Smooth muscle cell of the brain vasculature (primary cell): ENCODE results near the gene CLDN22.

Experiments
- DNase-seq: peaks from one replicate; pipeline ENCODE4 v3.0.0-alpha.2; 2012; ENCODE audit warnings: low read depth, low spot score

CLDN22 gene

GRCh38 chr4:183322326-183322725, 2.2 kb upstream of the CLDN22 start, which contains the start of gene CLDN24:
Gene CLDN24 (minus strand): TSS chr4:183322426. CDS start chr4:183322426, 0 bp downstream.
- DNase-seq = no peak

GRCh38 chr4:183321516-183321915, 1.4 kb upstream of the CLDN22 start:
- DNase-seq = no peak

- DNase-seq = no peak
These were observed 1.0 kb upstream of the CLDN22 start for GRCh38 chr4:183321079-183321478.

- no peak for DNase-seq
These were observed 1.4 kb downstream of the CLDN22 start for GRCh38 chr4:183318656-183319055.

- DNase-seq = no peak
These were observed 5.3 kb downstream of the CLDN22 start for GRCh38 chr4:183314806-183315205.

- no peak for DNase-seq
These were observed 5.7 kb downstream of the CLDN22 start for GRCh38 chr4:183314336-183314735.

GRCh38 chr4:183312841-183313240, 7.2 kb downstream of the CLDN22 start:
- DNase-seq = no peak

- no peak for DNase-seq
These were observed 13.3 kb downstream of the CLDN22 start for GRCh38 chr4:183306811-183307210.

- no peak for DNase-seq
These were observed 15.5 kb downstream of the CLDN22 start for GRCh38 chr4:183304538-183304937.

GRCh38 chr4:183304067-183304466, 16.0 kb downstream of the CLDN22 start:
- no peak for DNase-seq

GRCh38 chr4:183303301-183303700, 16.8 kb downstream of the CLDN22 start:
- DNase-seq = no peak

GRCh38 chr4:183300655-183301054, 19.4 kb downstream of the CLDN22 start:
- DNase-seq = no peak

GRCh38 chr4:183300070-183300469, 20.0 kb downstream of the CLDN22 start:
- no peak for DNase-seq

- DNase-seq = no peak
These were observed 20.6 kb downstream of the CLDN22 start for GRCh38 chr4:183299464-183299863.

- no peak for DNase-seq
These were observed 22.4 kb downstream of the CLDN22 start for GRCh38 chr4:183297675-183298074.

GRCh38 chr4:183295711-183296110, 24.4 kb downstream of the CLDN22 start:
- no peak for DNase-seq

GRCh38 chr4:183291070-183291469, 29.0 kb downstream of the CLDN22 start:
- DNase-seq = no peak

GRCh38 chr4:183289688-183290087, 30.4 kb downstream of the CLDN22 start:
- DNase-seq = no peak

- DNase-seq = no peak
These were observed 31.1 kb downstream of the CLDN22 start for GRCh38 chr4:183288955-183289354.

- DNase-seq = no peak
These were observed 32.4 kb downstream of the CLDN22 start for GRCh38 chr4:183287677-183288076.

GRCh38 chr4:183287309-183287659, 32.8 kb downstream of the CLDN22 start:
- no peak for DNase-seq

GRCh38 chr4:183286590-183287308, 33.3 kb downstream of the CLDN22 start:
- no peak for DNase-seq

- DNase-seq = no peak
These were observed 34.2 kb downstream of the CLDN22 start for GRCh38 chr4:183285886-183286285.

GRCh38 chr4:183284965-183285364, 35.1 kb downstream of the CLDN22 start:
- DNase-seq = no peak
